Ishikawa (cell line): ENCODE results near the gene KRTAP5-11.

ENCODE experiments used
- CEBPB ChIP-seq: IDR thresholded peaks from 2 replicates; pipeline ENCODE4 v1.6.1; 2012
- CREB1 ChIP-seq: IDR thresholded peaks from 2 replicates; pipeline ENCODE4 v1.6.1; 2012; ENCODE audit warnings: low read depth
- EGR1 ChIP-seq: IDR thresholded peaks from 2 replicates; pipeline ENCODE4 v1.6.1; 2012
- EP300 ChIP-seq: IDR thresholded peaks from 2 replicates; pipeline ENCODE4 v1.6.1; 2012; ENCODE audit warnings: borderline replicate concordance
- FOXM1 ChIP-seq: IDR thresholded peaks from 2 replicates; pipeline ENCODE4 v1.6.1; 2012; ENCODE audit warnings: low read depth, borderline replicate concordance
- NFIC ChIP-seq: IDR thresholded peaks from 2 replicates; pipeline ENCODE4 v1.6.1; 2012
- RAD21 ChIP-seq: IDR thresholded peaks from 2 replicates; pipeline ENCODE4 v1.6.1; 2012; ENCODE audit warnings: low read depth
- TAF1 ChIP-seq: IDR thresholded peaks from 2 replicates; pipeline ENCODE4 v1.6.1; 2012; ENCODE audit warnings: low read depth, mild to moderate bottlenecking
- TCF12 ChIP-seq: IDR thresholded peaks from 2 replicates; pipeline ENCODE4 v1.6.1; 2012; ENCODE audit warnings: low read depth
- TEAD4 ChIP-seq: IDR thresholded peaks from 2 replicates; pipeline ENCODE4 v1.6.1; 2012
- YY1 ChIP-seq: IDR thresholded peaks from 2 replicates; pipeline ENCODE4 v1.6.1; 2012; ENCODE audit warnings: low read depth
- ZBTB7A ChIP-seq: IDR thresholded peaks from 2 replicates; pipeline ENCODE4 v1.6.1; 2012; ENCODE audit warnings: low read depth
- TF ChIP-seq, protein P1 (sequence below): IDR thresholded peaks from 2 replicates; pipeline ENCODE4 v1.6.1; 2012; ENCODE audit warnings: low read depth, mild to moderate bottlenecking
- TF ChIP-seq, protein P2 (sequence below): IDR thresholded peaks from 2 replicates; pipeline ENCODE4 v1.6.1; 2012
- TF ChIP-seq, protein P3 (sequence below): IDR thresholded peaks from 2 replicates; pipeline ENCODE4 v1.6.1; 2012

KRTAP5-11 gene

DNA sequence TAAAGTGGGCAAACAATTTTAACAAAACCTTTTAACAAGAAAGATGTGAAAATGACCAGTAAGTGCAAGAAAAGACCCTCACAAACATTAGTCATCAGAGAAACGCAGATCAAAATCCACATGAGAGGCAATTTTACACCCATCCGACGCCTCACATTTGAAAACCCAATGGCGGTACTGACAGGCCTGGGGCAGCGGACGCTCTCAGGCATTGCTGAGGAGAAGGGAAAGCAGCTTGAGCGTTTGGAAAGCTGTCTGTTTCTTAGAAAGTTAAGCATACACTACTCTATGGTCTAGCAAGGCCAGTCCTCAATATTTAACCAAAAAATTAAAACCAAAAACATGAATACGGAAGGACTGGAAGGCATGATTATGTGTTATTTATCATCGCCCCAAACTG is 46.9 kb downstream of the KRTAP5-11 start:
- TF ChIP-seq CEBPB (no peak), EGR1 (no peak), YY1 (no peak), TEAD4 (no peak), RAD21 (no peak), TCF12 (no peak), FOXM1 (no peak), TAF1 (no peak), CREB1 (no peak), EP300 (no peak)
- TF ChIP-seq, protein P1, sequence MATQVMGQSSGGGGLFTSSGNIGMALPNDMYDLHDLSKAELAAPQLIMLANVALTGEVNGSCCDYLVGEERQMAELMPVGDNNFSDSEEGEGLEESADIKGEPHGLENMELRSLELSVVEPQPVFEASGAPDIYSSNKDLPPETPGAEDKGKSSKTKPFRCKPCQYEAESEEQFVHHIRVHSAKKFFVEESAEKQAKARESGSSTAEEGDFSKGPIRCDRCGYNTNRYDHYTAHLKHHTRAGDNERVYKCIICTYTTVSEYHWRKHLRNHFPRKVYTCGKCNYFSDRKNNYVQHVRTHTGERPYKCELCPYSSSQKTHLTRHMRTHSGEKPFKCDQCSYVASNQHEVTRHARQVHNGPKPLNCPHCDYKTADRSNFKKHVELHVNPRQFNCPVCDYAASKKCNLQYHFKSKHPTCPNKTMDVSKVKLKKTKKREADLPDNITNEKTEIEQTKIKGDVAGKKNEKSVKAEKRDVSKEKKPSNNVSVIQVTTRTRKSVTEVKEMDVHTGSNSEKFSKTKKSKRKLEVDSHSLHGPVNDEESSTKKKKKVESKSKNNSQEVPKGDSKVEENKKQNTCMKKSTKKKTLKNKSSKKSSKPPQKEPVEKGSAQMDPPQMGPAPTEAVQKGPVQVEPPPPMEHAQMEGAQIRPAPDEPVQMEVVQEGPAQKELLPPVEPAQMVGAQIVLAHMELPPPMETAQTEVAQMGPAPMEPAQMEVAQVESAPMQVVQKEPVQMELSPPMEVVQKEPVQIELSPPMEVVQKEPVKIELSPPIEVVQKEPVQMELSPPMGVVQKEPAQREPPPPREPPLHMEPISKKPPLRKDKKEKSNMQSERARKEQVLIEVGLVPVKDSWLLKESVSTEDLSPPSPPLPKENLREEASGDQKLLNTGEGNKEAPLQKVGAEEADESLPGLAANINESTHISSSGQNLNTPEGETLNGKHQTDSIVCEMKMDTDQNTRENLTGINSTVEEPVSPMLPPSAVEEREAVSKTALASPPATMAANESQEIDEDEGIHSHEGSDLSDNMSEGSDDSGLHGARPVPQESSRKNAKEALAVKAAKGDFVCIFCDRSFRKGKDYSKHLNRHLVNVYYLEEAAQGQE, result no peak
- TF ChIP-seq, protein P2, sequence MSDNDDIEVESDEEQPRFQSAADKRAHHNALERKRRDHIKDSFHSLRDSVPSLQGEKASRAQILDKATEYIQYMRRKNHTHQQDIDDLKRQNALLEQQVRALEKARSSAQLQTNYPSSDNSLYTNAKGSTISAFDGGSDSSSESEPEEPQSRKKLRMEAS, result no peak
- TF ChIP-seq, protein P3, sequence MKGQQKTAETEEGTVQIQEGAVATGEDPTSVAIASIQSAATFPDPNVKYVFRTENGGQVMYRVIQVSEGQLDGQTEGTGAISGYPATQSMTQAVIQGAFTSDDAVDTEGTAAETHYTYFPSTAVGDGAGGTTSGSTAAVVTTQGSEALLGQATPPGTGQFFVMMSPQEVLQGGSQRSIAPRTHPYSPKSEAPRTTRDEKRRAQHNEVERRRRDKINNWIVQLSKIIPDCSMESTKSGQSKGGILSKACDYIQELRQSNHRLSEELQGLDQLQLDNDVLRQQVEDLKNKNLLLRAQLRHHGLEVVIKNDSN, result no peak

DNA sequence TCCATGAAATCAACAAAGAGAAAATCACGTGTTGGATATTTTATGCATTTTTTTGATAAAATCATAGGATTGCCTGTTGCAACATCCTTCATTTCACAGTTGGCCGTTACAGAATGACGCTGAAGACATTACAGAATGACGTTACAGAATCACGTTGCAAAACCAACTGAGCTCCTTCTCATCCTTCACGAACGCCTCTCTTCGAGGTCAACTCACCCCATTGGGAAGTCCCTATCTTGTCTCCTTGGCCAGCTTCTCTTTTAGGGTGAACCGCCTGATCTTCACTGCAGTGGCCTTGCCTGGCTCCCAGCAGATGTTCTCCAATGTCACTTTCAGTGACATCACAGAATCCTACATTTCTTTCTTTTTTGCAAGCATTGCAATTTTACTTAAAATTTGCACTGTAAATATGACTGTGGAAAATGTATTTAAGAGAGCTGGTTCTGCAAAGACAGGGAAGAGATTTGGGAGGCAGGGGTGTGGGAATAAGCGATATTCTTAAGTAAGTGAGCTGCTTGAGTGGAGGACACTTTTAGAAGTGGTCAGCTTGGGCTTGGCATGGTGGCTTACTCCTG is 50.6 kb downstream of the KRTAP5-11 start:
- TF ChIP-seq YY1, result no peak
- no peak for TF ChIP-seq TCF12
- no peak for TF ChIP-seq ZBTB7A
- TF ChIP-seq CEBPB, result no peak
- TF ChIP-seq NFIC, result no peak
- no peak for TF ChIP-seq FOXM1
- no peak for TF ChIP-seq EGR1
- no peak for TF ChIP-seq RAD21
- no peak for TF ChIP-seq CREB1
- no peak for TF ChIP-seq EP300
